Skin of body (tissue), 2 donors: ENCODE data around the gene ARIH1. TPM values are rescaled to one million over a fixed set of nuclear protein-coding genes. Genes with fewer than 3 reads are reported as not detected.
A peak's percentile ranks its signal among the peaks of the same experiment; 100 is the strongest.
"Not testable (repeated sequence)": the region's sequence is repeated elsewhere in the genome, so short reads cannot be mapped to it uniquely, and the experiment has no call there.

Experiments used
- DNase-seq: peaks from one replicate; lab custom pipeline; 2025; lab: John Stamatoyannopoulos, UW
- total RNA-seq: library from RNA; depleted of rRNA; stranded (reverse); fragments of >200 nt; gene quantifications from one replicate; pipeline ENCODE4 v1.2.3, GENCODE V29; 2014

Gene ARIH1
- total RNA-seq, 1 donor from 2014 or later = 51.8 TPM

GRCh38 chr15:72593838-72594237 is 119.7 kb downstream of the ARIH1 start:
- no peak for DNase-seq

- peak; percentile 38 for DNase-seq
Observed at GRCh38 chr15:72599855-72600464, 125.8 kb downstream of the ARIH1 start.

DNA sequence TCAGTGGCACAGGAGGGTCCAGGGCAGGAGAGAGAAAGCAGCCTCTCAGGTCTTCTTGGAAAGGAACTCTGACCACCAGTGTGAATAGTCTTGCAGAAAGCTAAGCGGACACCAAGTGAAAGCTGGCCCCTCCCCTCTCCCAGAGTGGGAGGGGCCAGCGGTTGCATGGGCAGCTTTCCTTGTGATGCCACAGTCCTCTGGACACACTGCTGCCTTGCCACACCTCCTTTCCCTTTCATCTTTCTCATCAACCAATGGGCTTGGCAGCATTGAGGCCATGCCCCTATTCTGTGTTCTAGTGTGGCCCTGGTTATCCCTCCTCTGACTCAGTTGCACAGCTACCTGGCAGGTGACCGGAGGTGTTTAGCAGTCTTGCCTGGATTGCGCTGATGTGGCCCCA is 130.7 kb downstream of the ARIH1 start:
- DNase-seq = no peak

DNA sequence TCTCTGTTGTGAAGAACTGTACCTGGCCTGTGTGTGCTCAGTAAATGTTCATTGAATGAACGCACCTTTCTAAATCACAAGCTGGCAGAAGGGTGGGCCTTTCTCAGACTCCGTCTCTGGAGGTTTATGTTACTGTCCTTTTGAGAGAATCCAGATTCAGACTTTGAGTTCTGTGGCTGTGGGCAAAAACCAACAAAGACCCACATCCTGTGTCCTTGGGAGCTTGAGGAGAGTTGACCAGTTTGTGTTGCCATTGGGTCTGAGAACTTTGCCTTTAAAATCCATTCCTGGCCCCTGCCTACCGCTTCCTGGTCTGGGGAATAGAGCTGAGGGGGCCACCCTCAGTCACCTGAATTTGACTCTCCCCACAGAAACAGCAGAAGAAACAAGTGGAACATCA is 134.0 kb downstream of the ARIH1 start:
- not testable (repeated sequence) for DNase-seq

GRCh38 chr15:72609862-72610261 is 135.7 kb downstream of the ARIH1 start:
- DNase-seq = peak; percentile 7

DNA sequence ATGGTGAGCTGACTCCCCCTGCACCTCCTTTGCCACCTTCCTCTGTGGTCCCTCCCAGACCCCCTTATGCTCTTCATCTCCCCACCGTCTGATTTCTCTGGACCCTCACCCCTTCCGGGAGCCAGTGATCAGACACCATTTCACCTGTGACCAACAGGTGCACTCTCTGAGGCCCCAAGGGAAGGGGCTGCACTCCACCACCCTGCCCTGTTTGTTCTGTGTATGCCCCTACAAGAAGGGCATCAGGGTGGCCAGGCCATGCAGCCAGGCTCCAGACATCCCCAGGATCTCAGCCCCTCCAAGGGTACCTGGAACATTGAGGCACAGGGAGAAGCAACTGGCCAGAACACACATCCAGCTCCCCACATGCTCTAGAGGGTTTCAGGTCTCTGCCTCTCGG is 138.2 kb downstream of the ARIH1 start:
- not testable (repeated sequence) for DNase-seq

GRCh38 chr15:72614810-72615532 is 140.8 kb downstream of the ARIH1 start:
- DNase-seq = no peak

GRCh38 chr15:72615533-72616233 is 141.6 kb downstream of the ARIH1 start:
- not testable (repeated sequence) for DNase-seq

GRCh38 chr15:72616491-72617210 is 142.5 kb downstream of the ARIH1 start:
- no peak for DNase-seq

GRCh38 chr15:72623854-72624253 is 149.7 kb downstream of the ARIH1 start:
- DNase-seq = not testable (repeated sequence)

DNA sequence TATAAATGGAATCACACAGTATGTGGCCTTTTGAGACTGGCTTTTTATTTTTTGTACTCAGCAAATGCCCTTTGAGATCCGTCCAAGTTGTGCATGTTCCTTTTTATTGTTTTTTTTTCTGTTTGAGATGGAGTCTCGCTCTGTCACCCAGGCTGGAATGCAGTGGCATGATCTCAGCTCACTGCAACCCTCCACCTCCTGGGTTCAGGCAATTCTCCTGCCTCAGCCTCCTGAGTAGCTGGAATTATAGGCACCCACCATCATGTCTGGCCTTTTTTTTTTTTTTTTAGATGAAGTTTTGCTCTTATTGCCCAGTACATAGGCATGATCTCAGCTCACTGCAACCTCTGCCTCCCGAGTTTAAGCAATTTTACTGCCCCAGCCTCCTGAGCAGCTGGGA is 152.0 kb downstream of the ARIH1 start:
- not testable (repeated sequence) for DNase-seq

GRCh38 chr15:72628249-72629067 is 154.3 kb downstream of the ARIH1 start:
- not testable (repeated sequence) for DNase-seq

DNA sequence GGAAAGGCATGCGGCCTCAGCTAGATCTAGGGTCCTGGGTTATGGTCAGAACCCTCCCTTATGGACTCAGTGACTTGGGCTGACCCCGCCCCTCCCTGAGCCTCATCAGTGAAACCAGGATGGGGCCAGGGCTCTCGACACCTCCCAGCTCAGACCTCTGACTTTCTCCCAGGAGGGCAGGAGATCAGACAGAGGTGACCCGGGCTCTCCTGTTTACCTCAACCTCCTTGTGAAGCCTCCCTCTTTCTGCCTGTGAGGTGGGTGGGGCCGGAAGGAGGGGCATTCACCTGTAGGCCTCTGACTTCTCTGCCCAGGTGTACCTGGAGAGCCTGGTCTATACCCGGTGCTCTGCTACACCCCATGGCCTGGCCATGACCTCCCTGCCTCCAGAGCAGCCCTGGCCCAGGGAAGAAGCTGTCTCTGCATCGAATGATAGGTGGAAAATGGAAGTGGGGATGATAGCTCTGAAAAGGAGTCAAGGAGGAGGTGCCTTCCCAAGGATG is 155.0 kb downstream of the ARIH1 start:
- DNase-seq = not testable (repeated sequence)

DNA sequence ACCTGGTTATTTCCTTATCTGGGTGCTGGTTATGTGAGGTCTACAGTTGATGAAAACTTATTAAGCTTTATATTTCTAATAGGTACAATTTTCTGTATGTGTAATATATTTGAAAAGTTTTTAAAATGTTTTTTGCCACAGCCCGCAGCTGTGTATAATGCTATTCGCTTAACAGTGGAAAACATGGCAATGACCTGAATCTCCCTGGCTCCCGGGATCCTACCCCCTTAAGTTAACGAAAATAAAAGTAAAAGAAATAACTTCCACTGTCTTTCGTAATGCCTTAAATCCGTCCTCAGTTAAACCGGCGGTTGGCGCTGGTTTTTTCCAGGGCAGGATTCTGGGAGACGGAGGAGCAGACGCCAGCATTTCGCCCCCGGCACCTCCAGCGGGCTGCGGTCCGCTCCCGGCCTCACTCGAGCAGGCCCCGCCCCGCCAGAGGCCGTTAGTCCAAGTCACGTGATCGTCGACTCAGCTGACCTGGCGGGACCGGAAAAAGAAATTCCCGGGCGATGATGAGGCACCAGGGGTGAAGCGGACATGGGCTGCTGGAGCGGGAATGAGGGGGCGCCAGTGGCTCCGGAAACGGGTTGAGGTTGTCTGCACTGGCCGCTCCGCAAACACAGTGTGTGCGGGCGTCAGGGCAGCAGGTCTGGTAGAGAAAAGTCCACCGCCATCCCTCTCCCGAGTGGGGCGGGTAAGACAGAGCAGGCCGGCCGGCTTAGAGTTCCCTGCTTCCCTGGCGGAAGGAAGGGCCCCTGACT is 162.6 kb downstream of the ARIH1 start:
- not testable (repeated sequence) for DNase-seq

DNA sequence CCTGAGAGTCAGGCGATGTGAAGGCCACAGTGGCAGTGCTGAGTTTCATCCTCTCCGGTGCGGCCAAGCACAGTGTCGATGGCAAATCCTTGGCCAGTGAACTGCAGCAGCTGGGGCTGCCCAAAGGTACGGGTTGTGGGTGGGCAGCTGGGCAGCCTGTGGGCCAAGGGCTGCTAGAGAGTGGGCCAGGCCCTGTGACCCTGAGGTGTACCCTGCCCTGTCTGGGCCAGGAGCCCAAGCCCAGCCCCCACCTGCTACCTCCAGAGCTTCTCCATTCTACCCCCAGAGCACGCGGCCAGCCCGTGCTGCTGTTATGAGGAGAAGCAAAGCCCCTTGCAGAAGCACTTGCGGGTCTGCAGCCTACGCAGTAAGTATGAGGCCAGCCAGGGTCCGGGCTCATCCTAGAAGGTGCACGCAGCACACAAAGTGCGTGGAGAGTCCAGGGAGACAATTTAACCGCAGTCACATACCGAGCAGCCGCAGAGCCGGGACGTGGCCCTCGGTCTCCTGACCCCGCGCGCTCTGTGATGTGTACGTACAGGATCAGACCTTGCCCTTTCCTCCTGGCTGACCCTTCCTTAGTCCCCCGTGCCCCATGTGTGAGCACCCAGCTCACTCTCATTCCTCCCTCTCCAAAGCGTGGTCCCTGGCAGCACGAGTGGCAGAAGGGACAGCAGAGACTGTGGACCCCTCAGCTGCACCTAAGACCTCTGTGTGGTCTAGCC is 165.8 kb downstream of the ARIH1 start:
- not testable (repeated sequence) for DNase-seq

DNA sequence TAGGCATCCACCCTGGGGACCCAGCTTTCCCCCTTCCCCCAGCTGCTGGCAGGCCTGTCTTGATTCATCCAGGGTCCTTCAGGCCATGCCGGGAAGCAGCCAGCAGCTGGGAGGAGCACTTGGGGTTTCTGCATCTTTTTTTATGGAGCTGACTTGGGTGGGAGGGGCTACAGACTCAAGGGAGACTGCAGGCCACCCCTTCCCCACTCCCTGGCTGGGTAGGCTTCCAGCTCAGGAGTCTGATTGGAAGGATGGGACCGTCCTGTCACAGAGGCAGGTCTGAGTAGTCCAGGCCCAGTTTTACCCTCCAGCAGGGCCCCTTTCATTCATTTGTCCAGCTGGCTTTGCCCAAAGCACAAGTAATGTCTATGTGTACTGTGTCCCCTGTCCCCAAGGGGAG is 168.1 kb downstream of the ARIH1 start:
- not testable (repeated sequence) for DNase-seq

GRCh38 chr15:72648631-72649253 is 174.6 kb downstream of the ARIH1 start:
- DNase-seq = not testable (repeated sequence)
